ENCODE measurements around the gene TUBA4A. TPM values are rescaled to one million over a fixed set of nuclear protein-coding genes. Genes with fewer than 3 reads are reported as not detected.

Gene TUBA4A
- total and polyA plus RNA-seq, 2 of the 8 experiments (the other 6 are each of a cell fraction or from before 2014, with no cell fraction given), result 67.3 to 172 TPM

- TF ChIP-seq CHD7 (IDR thresholded peaks at IDR 0.05; ENCODE audit: insufficient replicate concordance, low read length) (no peak), SUZ12 (IDR thresholded peaks at IDR 0.05; ENCODE audit: low read length) (no peak)
Measured at GRCh38 chr2:219289195-219289536, 35.4 kb upstream of the TUBA4A start (continued).

All from H1 (cell line).